ENCODE data around the gene CPLANE1. TPM values are rescaled to one million over a fixed set of nuclear protein-coding genes. Genes with fewer than 3 reads are reported as not detected.

CPLANE1 gene
- total RNA-seq, 1 experiment from 2014 or later, result 21.9 TPM

DNA sequence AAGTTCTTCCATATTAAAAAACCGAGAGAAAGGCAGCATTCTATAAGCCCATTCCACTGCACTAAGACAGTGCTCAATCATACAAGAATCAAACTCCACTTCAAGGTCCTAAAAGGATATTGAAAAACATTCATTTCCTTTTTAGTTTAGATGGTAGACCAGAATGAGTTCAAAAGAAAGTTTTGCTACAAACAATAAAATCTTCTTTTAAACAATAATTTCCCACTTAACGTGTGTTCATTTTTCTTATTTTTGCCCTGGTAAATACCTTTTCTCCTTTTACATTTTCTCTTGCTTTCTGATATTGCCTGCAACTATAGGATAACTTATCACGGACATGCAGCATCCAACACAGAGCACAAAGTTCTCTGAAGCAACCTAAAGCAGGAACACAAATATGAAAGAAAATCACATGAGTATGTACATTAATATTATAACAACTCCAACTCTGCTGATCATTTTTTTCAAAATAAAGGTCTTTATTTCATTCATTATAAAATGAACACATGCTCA, 61.7 kb downstream of the CPLANE1 start:
- no TSS peak for BruUV-seq (replicated peaks)
- DNase-seq (ENCODE audit: low spot score), result no peak
- H3K4me3 ChIP-seq (ENCODE audit: low read depth, low read length, poor library complexity, severe bottlenecking), result no peak overlapping the region
- no peak overlapping the region for H3K27ac ChIP-seq (ENCODE audit: low read depth, low read length, poor library complexity, severe bottlenecking)
- H3K36me3 ChIP-seq (ENCODE audit: insufficient read depth, low read length, poor library complexity, severe bottlenecking), result peaks cover 21% of the 10 kb centered on the region
- intact Hi-C loops (cut with micrococcal nuclease; ENCODE audit: unreplicated experiment), result no loop called here
- no peaks in the 10 kb centered on the region for H3K27me3 ChIP-seq (replicated peaks; ENCODE audit: insufficient read depth, low read depth, low read length, poor library complexity)
- CTCF ChIA-PET, result no interaction called here
- TF ChIP-seq, protein P1, sequence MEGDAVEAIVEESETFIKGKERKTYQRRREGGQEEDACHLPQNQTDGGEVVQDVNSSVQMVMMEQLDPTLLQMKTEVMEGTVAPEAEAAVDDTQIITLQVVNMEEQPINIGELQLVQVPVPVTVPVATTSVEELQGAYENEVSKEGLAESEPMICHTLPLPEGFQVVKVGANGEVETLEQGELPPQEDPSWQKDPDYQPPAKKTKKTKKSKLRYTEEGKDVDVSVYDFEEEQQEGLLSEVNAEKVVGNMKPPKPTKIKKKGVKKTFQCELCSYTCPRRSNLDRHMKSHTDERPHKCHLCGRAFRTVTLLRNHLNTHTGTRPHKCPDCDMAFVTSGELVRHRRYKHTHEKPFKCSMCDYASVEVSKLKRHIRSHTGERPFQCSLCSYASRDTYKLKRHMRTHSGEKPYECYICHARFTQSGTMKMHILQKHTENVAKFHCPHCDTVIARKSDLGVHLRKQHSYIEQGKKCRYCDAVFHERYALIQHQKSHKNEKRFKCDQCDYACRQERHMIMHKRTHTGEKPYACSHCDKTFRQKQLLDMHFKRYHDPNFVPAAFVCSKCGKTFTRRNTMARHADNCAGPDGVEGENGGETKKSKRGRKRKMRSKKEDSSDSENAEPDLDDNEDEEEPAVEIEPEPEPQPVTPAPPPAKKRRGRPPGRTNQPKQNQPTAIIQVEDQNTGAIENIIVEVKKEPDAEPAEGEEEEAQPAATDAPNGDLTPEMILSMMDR (conservative IDR thresholded peaks at IDR 0.05; ENCODE audit: low read depth, low read length), result no peak
- TF ChIP-seq EZH2 (IDR thresholded peaks at IDR 0.05; ENCODE audit: borderline replicate concordance, low read depth, low read length, poor library complexity, severe bottlenecking), result no peak
- H3K4me1 ChIP-seq (ENCODE audit: insufficient read depth, low read length, poor library complexity, severe bottlenecking), result no peaks in the 10 kb centered on the region
- H3K9me3 ChIP-seq (ENCODE audit: low read depth, low read length, poor library complexity, severe bottlenecking), result no peaks in the 10 kb centered on the region
- POLR2A ChIA-PET (ENCODE audit: low non-redundant PET), result interaction anchor here (0.5 kb wide), 1 partner anchor 11 kb away, joined by 3 read pairs; no protein-coding TSS in a partner anchor

DNA sequence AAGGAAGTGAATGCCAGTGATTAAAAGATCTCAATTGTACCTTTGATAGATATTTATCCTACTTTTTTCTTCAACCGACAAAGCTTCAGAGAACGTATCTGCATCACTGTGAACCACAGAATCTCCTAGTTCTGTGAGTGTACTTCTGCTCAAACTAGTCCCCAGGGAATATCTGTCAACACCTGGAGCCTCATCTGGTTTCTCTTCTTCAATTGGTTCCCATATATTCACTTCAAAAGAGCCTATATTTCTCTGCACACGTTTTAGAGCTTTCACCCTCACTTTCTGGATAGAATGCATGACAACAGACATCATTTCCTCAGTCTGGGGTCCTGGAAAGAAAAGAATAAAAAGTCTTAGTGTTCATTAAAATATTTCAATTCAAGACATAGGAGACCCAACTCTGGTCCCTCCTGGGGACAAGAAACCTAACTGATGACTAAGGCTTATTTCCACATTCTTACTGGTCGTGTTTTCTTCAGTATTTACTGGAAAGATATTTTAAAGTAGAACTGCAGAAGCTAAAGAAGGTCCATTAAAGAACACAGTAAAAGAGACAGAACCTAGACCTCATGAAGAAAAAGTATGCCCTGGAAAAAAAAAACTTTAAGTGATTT, 64.3 kb downstream of the CPLANE1 start:
- no TSS peak for BruUV-seq (replicated peaks)
- no peak overlapping the region for H3K27ac ChIP-seq (ENCODE audit: low read depth, low read length, poor library complexity, severe bottlenecking)
- DNase-seq (ENCODE audit: low spot score), result no peak
- peaks cover 18% of the 10 kb centered on the region for H3K36me3 ChIP-seq (ENCODE audit: insufficient read depth, low read length, poor library complexity, severe bottlenecking)
- no peaks in the 10 kb centered on the region for H3K27me3 ChIP-seq (replicated peaks; ENCODE audit: insufficient read depth, low read depth, low read length, poor library complexity)
- TF ChIP-seq, protein P1 (conservative IDR thresholded peaks at IDR 0.05; ENCODE audit: low read depth, low read length), result no peak
- no peak for TF ChIP-seq EZH2 (IDR thresholded peaks at IDR 0.05; ENCODE audit: borderline replicate concordance, low read depth, low read length, poor library complexity, severe bottlenecking)
- no peaks in the 10 kb centered on the region for H3K9me3 ChIP-seq (ENCODE audit: low read depth, low read length, poor library complexity, severe bottlenecking)
- H3K4me1 ChIP-seq (ENCODE audit: insufficient read depth, low read length, poor library complexity, severe bottlenecking), result no peaks in the 10 kb centered on the region
- POLR2A ChIA-PET (ENCODE audit: low non-redundant PET), result no interaction called here
- CTCF ChIA-PET, result no interaction called here
- intact Hi-C loops (cut with micrococcal nuclease; ENCODE audit: unreplicated experiment), result no loop called here
- H3K4me3 ChIP-seq (ENCODE audit: low read depth, low read length, poor library complexity, severe bottlenecking), result no peak overlapping the region

DNA sequence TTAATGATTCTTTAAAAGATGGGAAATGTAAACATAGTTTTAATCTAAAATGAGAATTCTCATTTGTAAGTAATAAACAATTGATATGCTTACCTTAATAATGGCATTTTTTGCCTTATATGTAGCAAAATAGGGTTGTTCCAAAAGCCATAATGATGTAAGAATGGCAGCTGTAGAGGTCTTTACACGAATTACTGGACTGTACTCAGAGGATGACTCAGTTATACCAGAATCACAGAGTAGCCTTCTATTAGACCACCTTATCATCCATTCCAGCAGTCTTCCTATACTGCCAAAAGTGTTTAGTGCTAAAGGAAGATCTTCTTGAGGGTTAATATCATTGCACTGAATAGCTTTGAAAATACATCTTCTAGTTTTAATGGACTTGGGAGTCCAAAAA, 66.5 kb downstream of the CPLANE1 start:
- no peaks in the 10 kb centered on the region for H3K9me3 ChIP-seq (ENCODE audit: low read depth, low read length, poor library complexity, severe bottlenecking)
- intact Hi-C loops (cut with micrococcal nuclease; ENCODE audit: unreplicated experiment), result no loop called here
- H3K27me3 ChIP-seq (replicated peaks; ENCODE audit: insufficient read depth, low read depth, low read length, poor library complexity), result no peaks in the 10 kb centered on the region
- no peaks in the 10 kb centered on the region for H3K4me1 ChIP-seq (ENCODE audit: insufficient read depth, low read length, poor library complexity, severe bottlenecking)
- H3K4me3 ChIP-seq (ENCODE audit: low read depth, low read length, poor library complexity, severe bottlenecking), result no peak overlapping the region
- no peak for DNase-seq (ENCODE audit: low spot score)
- CTCF ChIA-PET, result no interaction called here
- H3K36me3 ChIP-seq (ENCODE audit: insufficient read depth, low read length, poor library complexity, severe bottlenecking), result peaks cover 24% of the 10 kb centered on the region
- POLR2A ChIA-PET (ENCODE audit: low non-redundant PET), result no interaction called here
- TF ChIP-seq, protein P1 (conservative IDR thresholded peaks at IDR 0.05; ENCODE audit: low read depth, low read length), result no peak
- TF ChIP-seq EZH2 (IDR thresholded peaks at IDR 0.05; ENCODE audit: borderline replicate concordance, low read depth, low read length, poor library complexity, severe bottlenecking), result no peak
- H3K27ac ChIP-seq (ENCODE audit: low read depth, low read length, poor library complexity, severe bottlenecking), result no peak overlapping the region
- BruUV-seq (replicated peaks), result no TSS peak
